Measurements from ENCODE around the gene CLCN6. TPM values are rescaled to one million over a fixed set of nuclear protein-coding genes. Genes with fewer than 3 reads are reported as not detected.

Gene CLCN6
- total RNA-seq, 1 experiment from 2014 or later = 5.1 TPM

- peaks cover 20% of the 10 kb centered on the region for H3K4me1 ChIP-seq (replicated peaks)
- H3K9me3 ChIP-seq (replicated peaks) = 0 out of 2 replicates have a peak, but pooled peaks cover 2% of the 10 kb centered on the region
- no peaks in the 10 kb centered on the region for H3K27me3 ChIP-seq (replicated peaks)
- H3K27ac ChIP-seq = no peak overlapping the region
- no peak overlapping the region for H3K4me3 ChIP-seq
- peak; percentile 51 to 62 for DNase-seq (ENCODE audit: low read depth in 1 of 2, low spot score in 2 of 2)
- no peaks in the 10 kb centered on the region for H3K36me3 ChIP-seq
These were observed 20.8 kb upstream of the CLCN6 start for GRCh38 chr1:11784993-11785769.

DNA sequence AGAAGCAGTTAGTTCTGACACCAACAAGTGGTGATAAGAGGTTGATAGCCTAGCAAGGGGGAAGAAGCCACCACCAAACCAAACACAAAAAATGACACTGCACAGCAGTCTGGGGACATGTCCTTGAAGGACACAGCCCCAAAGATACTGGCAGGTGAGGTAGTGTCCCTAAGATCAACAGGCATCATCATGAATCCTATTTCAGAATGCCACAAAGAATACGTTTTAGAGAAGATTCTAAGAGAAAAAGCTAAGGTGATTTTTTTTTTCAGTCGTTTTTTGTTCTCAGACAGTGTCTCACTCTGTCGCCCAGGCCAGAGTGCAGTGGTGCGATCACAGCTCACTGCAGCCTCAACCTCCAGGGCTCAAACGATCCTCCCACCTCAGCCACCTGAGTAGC is 19.8 kb upstream of the CLCN6 start:
- H3K4me3 ChIP-seq = no peak overlapping the region
- no peaks in the 10 kb centered on the region for H3K27me3 ChIP-seq (replicated peaks)
- H3K4me1 ChIP-seq (replicated peaks) = peaks cover 30% of the 10 kb centered on the region
- no peaks in the 10 kb centered on the region for H3K36me3 ChIP-seq
- H3K9me3 ChIP-seq (replicated peaks) = 0 out of 2 replicates have a peak, but pooled peaks cover 2% of the 10 kb centered on the region
- no peak overlapping the region for H3K27ac ChIP-seq
- no peak for DNase-seq (ENCODE audit: low read depth in 1 of 2, low spot score in 2 of 2)

- Histone ChIP-seq H3K4me3 (no peak overlapping the region), H3K4me1 (replicated peaks) (peaks cover 33% of the 10 kb centered on the region)
These were observed 18.7 kb upstream of the CLCN6 start for GRCh38 chr1:11787251-11787803.

GRCh38 chr1:11787804-11788436 is 18.1 kb upstream of the CLCN6 start:
- Histone ChIP-seq H3K4me1 (replicated peaks) (peaks cover 33% of the 10 kb centered on the region), H3K36me3 (no peaks in the 10 kb centered on the region), H3K4me3 (no peak overlapping the region), H3K27ac (no peak overlapping the region), H3K27me3 (replicated peaks) (no peaks in the 10 kb centered on the region), H3K9me3 (replicated peaks) (0 out of 2 replicates have a peak, but pooled peaks cover 2% of the 10 kb centered on the region)
- no peak for DNase-seq (ENCODE audit: low read depth in 1 of 2, low spot score in 2 of 2)

More at GRCh38 chr1:11787251-11787803, 18.7 kb upstream of the CLCN6 start:
- Histone ChIP-seq H3K9me3 (replicated peaks) (0 out of 2 replicates have a peak, but pooled peaks cover 2% of the 10 kb centered on the region), H3K36me3 (no peaks in the 10 kb centered on the region), H3K27ac (no peak overlapping the region), H3K27me3 (replicated peaks) (no peaks in the 10 kb centered on the region)
- peak in 1 of 2 experiments; percentile 25 for DNase-seq (ENCODE audit: low read depth in 1 of 2, low spot score in 2 of 2)

GRCh38 chr1:11788549-11789053 is 17.4 kb upstream of the CLCN6 start:
- H3K27me3 ChIP-seq (replicated peaks) = no peaks in the 10 kb centered on the region
- H3K9me3 ChIP-seq (replicated peaks) = 0 out of 2 replicates have a peak, but pooled peaks cover 2% of the 10 kb centered on the region
- peaks cover 33% of the 10 kb centered on the region for H3K4me1 ChIP-seq (replicated peaks)
- no peak overlapping the region for H3K4me3 ChIP-seq
- H3K36me3 ChIP-seq = no peaks in the 10 kb centered on the region
- no peak for DNase-seq (ENCODE audit: low read depth in 1 of 2, low spot score in 2 of 2)
- H3K27ac ChIP-seq = no peak overlapping the region

GRCh38 chr1:11789126-11790067 is 16.6 kb upstream of the CLCN6 start:
- Histone ChIP-seq H3K27me3 (replicated peaks) (no peaks in the 10 kb centered on the region), H3K36me3 (no peaks in the 10 kb centered on the region), H3K4me1 (replicated peaks) (peaks cover 33% of the 10 kb centered on the region), H3K27ac (no peak overlapping the region), H3K9me3 (replicated peaks) (0 out of 2 replicates have a peak, but pooled peaks cover 2% of the 10 kb centered on the region), H3K4me3 (no peak overlapping the region)
- DNase-seq (ENCODE audit: low read depth in 1 of 2, low spot score in 2 of 2) = no peak

GRCh38 chr1:11790101-11790879 is 15.7 kb upstream of the CLCN6 start:
- Histone ChIP-seq H3K9me3 (replicated peaks) (0 out of 2 replicates have a peak, but pooled peaks cover 2% of the 10 kb centered on the region), H3K4me3 (no peak overlapping the region), H3K4me1 (replicated peaks) (peaks cover 26% of the 10 kb centered on the region), H3K27ac (peak overlapping the region; percentile 59), H3K27me3 (replicated peaks) (no peaks in the 10 kb centered on the region), H3K36me3 (no peaks in the 10 kb centered on the region)
- DNase-seq (ENCODE audit: low read depth in 1 of 2, low spot score in 2 of 2) = no peak

DNA sequence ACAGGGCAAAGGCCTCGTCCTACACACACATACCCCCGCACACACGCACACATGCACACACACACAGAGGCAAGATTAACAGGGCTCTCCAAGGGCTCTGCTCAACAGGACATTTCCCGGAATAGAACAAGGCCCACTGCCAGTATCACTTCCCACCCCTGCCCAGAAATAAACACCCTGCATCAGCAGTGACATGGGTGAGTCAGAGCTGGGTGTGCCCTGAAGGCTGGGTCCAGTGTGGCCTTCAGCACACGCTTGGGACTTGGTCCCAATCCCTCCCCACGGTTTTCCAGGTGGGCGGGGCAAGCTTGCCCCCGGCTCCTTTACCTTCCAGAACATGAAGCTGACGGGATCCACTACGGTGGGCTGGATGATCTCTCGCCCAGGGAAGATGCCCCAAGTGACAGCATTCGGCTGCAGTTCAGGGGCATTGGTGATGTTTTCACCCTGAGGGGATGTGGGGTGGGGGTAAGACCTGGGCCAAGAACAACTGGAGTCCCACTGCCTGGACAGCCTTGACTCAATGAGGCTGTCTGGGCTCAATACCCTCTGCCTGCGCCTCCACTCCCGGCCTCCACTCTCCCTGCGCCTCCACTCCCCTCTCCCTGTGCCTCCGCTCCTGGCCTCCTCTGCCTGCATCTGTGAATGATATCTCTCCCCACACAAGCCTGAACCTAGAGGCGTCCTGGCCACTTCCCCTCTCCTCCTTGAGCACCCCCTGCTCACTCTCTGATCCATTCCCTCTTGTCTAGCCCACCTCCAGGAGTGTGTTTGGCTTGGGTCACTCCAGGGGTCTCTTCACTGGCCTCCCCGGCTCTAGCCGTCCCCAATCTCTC is 14.9 kb upstream of the CLCN6 start:
- no peak overlapping the region for H3K4me3 ChIP-seq
- H3K4me1 ChIP-seq (replicated peaks) = peaks cover 24% of the 10 kb centered on the region
- peak overlapping the region; percentile 59 for H3K27ac ChIP-seq
- H3K36me3 ChIP-seq = no peaks in the 10 kb centered on the region
- no peaks in the 10 kb centered on the region for H3K9me3 ChIP-seq (replicated peaks)
- no peaks in the 10 kb centered on the region for H3K27me3 ChIP-seq (replicated peaks)
- DNase-seq (ENCODE audit: low read depth in 1 of 2, low spot score in 2 of 2) = peak; percentile 63 to 79

DNA sequence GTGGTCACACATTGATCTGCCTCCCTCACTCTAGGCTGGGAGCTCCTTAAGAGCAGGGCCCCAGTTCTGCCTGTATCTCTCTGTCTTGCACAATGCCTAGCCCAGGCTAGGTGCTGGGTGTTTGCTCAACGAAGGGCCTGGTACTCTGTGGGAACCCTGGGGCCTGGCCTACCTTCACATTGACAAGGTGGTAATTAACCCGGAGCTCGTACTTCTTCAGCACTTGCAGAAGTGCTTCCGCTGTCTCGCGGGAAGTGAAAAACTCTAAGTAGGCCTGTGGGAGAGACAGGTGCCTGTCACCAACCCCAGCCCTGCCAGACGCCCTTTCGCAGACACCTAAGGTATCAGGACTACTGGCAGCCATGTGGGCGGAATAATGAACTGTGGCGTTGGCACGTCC is 13.9 kb upstream of the CLCN6 start:
- Histone ChIP-seq H3K4me3 (no peak overlapping the region), H3K9me3 (replicated peaks) (no peaks in the 10 kb centered on the region), H3K27ac (no peak overlapping the region), H3K36me3 (no peaks in the 10 kb centered on the region), H3K4me1 (replicated peaks) (peaks cover 23% of the 10 kb centered on the region), H3K27me3 (replicated peaks) (no peaks in the 10 kb centered on the region)
- no peak for DNase-seq (ENCODE audit: low read depth in 1 of 2, low spot score in 2 of 2)

- peaks cover 18% of the 10 kb centered on the region for H3K4me1 ChIP-seq (replicated peaks)
- no peak for DNase-seq (ENCODE audit: low read depth in 1 of 2, low spot score in 2 of 2)
These were observed 12.2 kb upstream of the CLCN6 start for GRCh38 chr1:11793819-11794218.

GRCh38 chr1:11794446-11795237 is 11.3 kb upstream of the CLCN6 start:
- H3K4me3 ChIP-seq = no peak overlapping the region
- no peak overlapping the region for H3K27ac ChIP-seq
- H3K27me3 ChIP-seq (replicated peaks) = no peaks in the 10 kb centered on the region
- no peaks in the 10 kb centered on the region for H3K9me3 ChIP-seq (replicated peaks)
- peaks cover 18% of the 10 kb centered on the region for H3K4me1 ChIP-seq (replicated peaks)
- H3K36me3 ChIP-seq = no peaks in the 10 kb centered on the region
- no peak for DNase-seq (ENCODE audit: low read depth in 1 of 2, low spot score in 2 of 2)

More at GRCh38 chr1:11793819-11794218, 12.2 kb upstream of the CLCN6 start:
- Histone ChIP-seq H3K27me3 (replicated peaks) (no peaks in the 10 kb centered on the region), H3K27ac (no peak overlapping the region), H3K36me3 (no peaks in the 10 kb centered on the region), H3K4me3 (no peak overlapping the region), H3K9me3 (replicated peaks) (no peaks in the 10 kb centered on the region)

Measured in SJSA1 (cell line).